GM19099 (cell line): ENCODE measurements around the gene KSR2.

Experiments used
- POLR2A ChIP-seq: IDR thresholded peaks from 3 replicates; pipeline ENCODE4 v1.6.1; 2011; ENCODE audit warnings: low read depth; ENCODE audit not compliant: insufficient read length; ENCODE audit errors: extremely low read depth

The KSR2 gene

GRCh38 chr12:117829108-117829507 is 139.7 kb downstream of the KSR2 start:
- TF ChIP-seq POLR2A: no peak

GRCh38 chr12:117827660-117828059 is 141.1 kb downstream of the KSR2 start:
- TF ChIP-seq POLR2A: no peak

GRCh38 chr12:117825827-117826226 is 143.0 kb downstream of the KSR2 start:
- TF ChIP-seq POLR2A: no peak

- no peak for TF ChIP-seq POLR2A
These were observed 147.2 kb downstream of the KSR2 start for GRCh38 chr12:117821480-117822175.

GRCh38 chr12:117820216-117820907 is 148.4 kb downstream of the KSR2 start:
- no peak for TF ChIP-seq POLR2A

GRCh38 chr12:117819160-117819559 is 149.6 kb downstream of the KSR2 start:
- no peak for TF ChIP-seq POLR2A

- no peak for TF ChIP-seq POLR2A
These were observed 150.4 kb downstream of the KSR2 start for GRCh38 chr12:117818400-117818799.

GRCh38 chr12:117809509-117809908 is 159.3 kb downstream of the KSR2 start:
- TF ChIP-seq POLR2A: no peak

GRCh38 chr12:117807946-117808345 is 160.8 kb downstream of the KSR2 start:
- no peak for TF ChIP-seq POLR2A

GRCh38 chr12:117807355-117807754 is 161.4 kb downstream of the KSR2 start:
- no peak for TF ChIP-seq POLR2A

GRCh38 chr12:117805865-117806264 is 162.9 kb downstream of the KSR2 start:
- no peak for TF ChIP-seq POLR2A

GRCh38 chr12:117803001-117803400 is 165.8 kb downstream of the KSR2 start:
- no peak for TF ChIP-seq POLR2A

GRCh38 chr12:117797202-117797601 is 171.6 kb downstream of the KSR2 start:
- TF ChIP-seq POLR2A: no peak

- TF ChIP-seq POLR2A: no peak
These were observed 175.8 kb downstream of the KSR2 start for GRCh38 chr12:117792877-117793424.

GRCh38 chr12:117792471-117792870 is 176.3 kb downstream of the KSR2 start:
- no peak for TF ChIP-seq POLR2A

- no peak for TF ChIP-seq POLR2A
These were observed 177.8 kb downstream of the KSR2 start for GRCh38 chr12:117790948-117791347.

GRCh38 chr12:117790198-117790597 is 178.6 kb downstream of the KSR2 start:
- TF ChIP-seq POLR2A: no peak
